ENCODE measurements around the gene GOLGA6L2. TPM values are rescaled to one million over a fixed set of nuclear protein-coding genes. Genes with fewer than 3 reads are reported as not detected.

The GOLGA6L2 gene
- total and polyA plus RNA-seq, 7 experiments from 2014 or later: not detected

Other genes starting within 250 kb of the GOLGA6L2 start
- not detected for gene GOLGA6L26, start 113.0 kb downstream of the GOLGA6L2 start, total RNA-seq
- not detected for gene GOLGA6L26, start 113.0 kb downstream of the GOLGA6L2 start, polyA plus RNA-seq
- gene GOLGA8S, start 92.5 kb downstream of the GOLGA6L2 start, total RNA-seq: under 1 TPM; 0.42 to 0.84 (median 0.57) TPM
- gene GOLGA8S, start 92.5 kb downstream of the GOLGA6L2 start, polyA plus RNA-seq: not detected
- 10 to 100 TPM in 2 of 5 experiments, 1 to 10 TPM in 2, under 1 TPM in 1; 0.37 to 11.5 (median 1.8) TPM for gene MKRN3, start 118.4 kb upstream of the GOLGA6L2 start, total RNA-seq
- gene MKRN3, start 118.4 kb upstream of the GOLGA6L2 start, polyA plus RNA-seq: 1 to 10 TPM; 1.5 to 3.2 TPM
- not detected for gene MAGEL2, start 200.6 kb upstream of the GOLGA6L2 start, total RNA-seq
- not detected for gene MAGEL2, start 200.6 kb upstream of the GOLGA6L2 start, polyA plus RNA-seq
- 1 to 10 TPM in 1 of 5 experiments, under 1 TPM in 1, not detected in 3; 0.39 to 2.8 TPM for gene NDN, start 240.1 kb upstream of the GOLGA6L2 start, total RNA-seq
- gene NDN, start 240.1 kb upstream of the GOLGA6L2 start, polyA plus RNA-seq: under 1 TPM; 0.21 to 0.72 TPM

All from naive thymus-derived CD4-positive, alpha-beta T cell (primary cell).